GM12872 (cell line): ENCODE results near the gene ZNF160.

Source experiments
- TF ChIP-seq, protein P1 (sequence below): IDR thresholded peaks from 3 replicates; pipeline ENCODE4 v1.5.1; 2011; ENCODE audit warnings: low read depth, mild to moderate bottlenecking, low read length, moderate library complexity; ENCODE audit not compliant: insufficient read depth

The ZNF160 gene

DNA sequence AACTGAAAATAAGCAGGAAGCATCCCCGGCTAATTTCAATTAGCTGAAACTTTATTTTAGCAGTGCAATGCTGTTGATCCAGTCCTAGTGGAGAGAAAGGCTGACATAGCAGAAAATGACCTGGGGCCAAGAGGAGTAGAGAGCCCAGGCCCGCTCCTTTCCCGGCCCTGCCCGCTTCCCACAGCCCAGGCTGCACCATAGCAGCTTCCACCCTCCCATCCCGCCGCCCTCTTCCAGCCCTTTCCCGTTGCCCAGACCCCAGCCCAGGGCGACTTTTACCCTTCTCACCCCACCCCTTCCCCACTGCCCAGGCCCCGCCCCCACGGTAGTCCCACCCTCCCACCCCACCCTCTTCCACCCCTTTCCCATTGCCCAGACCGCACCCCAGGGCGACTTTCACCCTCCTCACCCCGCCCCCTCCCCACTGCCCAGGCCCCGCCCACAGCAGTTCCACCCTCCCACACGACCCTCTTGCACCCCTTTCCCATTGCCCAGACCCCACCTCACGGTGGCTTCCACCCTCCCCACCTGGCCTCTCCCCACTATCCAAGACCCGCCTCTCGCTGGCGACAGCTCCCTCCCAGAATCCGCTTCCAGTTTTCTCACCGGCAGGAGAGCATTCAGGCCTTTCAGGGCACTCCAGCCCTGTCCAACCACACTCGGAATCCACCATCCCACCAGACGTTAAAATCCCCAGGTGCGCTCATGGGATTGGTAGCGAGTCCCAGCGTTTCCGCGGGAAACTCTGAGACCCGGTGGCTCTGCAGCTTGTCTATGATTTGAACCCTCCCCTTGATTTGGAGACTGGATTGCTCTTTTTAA lies 8.3 kb downstream of the ZNF160 start:
- TF ChIP-seq, protein P1, sequence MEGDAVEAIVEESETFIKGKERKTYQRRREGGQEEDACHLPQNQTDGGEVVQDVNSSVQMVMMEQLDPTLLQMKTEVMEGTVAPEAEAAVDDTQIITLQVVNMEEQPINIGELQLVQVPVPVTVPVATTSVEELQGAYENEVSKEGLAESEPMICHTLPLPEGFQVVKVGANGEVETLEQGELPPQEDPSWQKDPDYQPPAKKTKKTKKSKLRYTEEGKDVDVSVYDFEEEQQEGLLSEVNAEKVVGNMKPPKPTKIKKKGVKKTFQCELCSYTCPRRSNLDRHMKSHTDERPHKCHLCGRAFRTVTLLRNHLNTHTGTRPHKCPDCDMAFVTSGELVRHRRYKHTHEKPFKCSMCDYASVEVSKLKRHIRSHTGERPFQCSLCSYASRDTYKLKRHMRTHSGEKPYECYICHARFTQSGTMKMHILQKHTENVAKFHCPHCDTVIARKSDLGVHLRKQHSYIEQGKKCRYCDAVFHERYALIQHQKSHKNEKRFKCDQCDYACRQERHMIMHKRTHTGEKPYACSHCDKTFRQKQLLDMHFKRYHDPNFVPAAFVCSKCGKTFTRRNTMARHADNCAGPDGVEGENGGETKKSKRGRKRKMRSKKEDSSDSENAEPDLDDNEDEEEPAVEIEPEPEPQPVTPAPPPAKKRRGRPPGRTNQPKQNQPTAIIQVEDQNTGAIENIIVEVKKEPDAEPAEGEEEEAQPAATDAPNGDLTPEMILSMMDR: no peak

DNA sequence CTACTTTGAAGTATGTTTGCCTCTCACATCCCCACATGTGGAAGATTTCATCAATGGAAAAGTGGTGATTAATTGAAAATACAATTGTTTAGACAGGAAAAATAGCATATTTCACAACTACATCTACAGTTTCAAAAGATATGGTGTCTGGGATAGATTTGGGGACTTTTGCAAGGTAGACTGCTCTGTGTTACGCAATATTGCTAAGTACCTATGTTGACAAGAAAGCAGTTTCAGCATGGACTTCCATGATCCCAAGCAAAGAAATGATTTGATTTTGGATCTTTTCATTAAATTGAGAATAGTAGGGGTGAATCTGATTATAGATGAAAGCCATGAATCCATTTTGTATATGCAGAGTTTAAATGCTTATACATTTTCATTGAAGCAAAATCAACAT lies 10.5 kb downstream of the ZNF160 start:
- TF ChIP-seq, protein P1: no peak

DNA sequence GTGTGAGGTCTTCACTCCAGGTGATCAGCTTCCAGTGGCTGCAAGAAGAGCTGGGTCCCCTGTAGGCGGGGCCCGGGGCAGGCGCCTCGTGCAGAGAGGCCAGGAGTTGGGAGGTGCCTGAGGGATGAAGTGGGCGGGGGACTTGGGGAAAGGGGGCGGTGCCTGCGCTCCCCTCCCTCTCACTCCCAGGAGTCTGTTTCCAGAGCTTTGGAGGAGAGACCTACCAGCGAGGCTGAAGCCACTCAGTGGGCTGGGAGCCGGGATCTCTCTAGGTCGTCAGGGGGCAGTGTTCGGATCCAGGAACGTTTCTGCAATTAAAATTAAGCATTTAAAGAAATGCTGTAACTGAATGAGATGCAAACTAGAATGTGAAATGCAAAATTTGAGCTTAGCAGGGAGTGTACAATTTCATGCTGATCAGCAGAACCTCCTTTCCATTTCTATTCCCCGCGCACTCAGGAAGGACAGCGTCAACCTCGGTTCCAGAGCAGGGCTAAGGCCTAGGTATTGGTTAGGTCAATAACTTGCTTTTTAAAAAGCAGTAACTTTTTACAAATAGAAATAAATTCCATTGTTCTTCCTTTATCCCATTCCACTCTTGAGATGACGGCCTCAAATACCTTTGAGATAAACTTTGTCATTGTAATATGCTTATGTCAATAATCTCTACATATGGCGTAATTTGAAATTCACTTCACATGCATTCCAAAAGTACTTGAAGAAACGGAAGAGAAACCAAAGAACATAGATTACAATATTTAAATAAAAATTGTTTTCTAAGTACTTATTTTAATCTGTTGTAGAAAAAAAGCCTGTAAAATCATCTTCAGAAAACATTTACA lies 11.6 kb downstream of the ZNF160 start:
- TF ChIP-seq, protein P1: no peak

DNA sequence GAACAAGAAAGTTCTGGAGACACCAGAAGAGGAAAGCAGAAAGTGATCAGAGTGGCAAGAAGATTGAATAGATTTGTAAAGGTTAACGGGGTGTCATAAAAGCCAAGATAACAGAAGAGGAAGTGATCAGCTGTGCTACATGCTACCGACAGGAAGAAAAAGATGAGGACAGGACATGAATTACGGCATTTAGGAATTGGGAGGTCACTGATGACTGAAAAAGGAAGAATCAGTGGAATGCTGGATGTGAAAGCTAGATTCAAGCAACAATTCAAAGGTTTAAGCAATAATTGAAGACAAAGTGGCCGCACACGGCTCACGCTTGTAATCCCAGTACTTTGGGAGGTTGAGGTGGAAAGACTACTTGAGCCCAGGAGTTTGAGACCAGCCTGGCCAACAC lies 15.1 kb downstream of the ZNF160 start:
- TF ChIP-seq, protein P1: no peak

DNA sequence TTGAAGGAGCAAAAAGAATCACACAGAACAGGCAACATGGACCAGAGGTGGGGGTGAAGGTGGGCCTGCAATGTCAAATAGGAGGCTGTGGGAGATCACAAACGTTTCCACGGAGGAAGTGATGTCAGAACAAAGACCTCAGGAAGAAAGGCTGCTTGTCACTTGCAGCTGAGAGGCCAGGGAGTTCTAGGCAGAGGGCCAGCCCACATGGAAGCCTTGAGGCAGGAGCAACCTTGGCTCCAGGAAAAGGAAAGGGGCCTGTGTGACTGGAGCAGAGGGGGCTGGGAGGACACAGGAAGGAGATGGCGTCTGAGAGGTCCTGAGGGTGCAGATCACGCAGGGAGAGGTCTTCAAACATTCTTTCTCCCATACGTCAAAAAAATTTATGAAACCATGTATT lies 16.3 kb downstream of the ZNF160 start:
- TF ChIP-seq, protein P1: no peak

DNA sequence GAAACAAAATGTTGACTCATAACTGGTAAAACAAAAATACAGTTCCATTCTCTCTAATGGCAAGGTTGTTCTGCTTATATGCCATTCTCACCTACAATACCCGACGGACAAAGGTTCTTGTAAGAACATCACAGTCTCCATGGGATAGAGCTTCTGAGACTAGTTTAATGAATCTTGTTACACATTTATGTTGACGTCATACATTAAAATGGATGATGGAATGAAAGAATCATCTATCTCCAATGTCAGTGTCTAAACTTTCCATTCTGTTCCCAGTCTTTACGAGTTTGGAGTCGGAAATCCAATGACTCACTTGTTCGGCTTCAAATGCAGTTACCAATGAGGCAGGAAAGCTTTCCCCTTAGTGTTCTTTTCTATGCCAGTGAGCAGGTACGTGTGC lies 17.7 kb downstream of the ZNF160 start:
- TF ChIP-seq, protein P1: no peak

DNA sequence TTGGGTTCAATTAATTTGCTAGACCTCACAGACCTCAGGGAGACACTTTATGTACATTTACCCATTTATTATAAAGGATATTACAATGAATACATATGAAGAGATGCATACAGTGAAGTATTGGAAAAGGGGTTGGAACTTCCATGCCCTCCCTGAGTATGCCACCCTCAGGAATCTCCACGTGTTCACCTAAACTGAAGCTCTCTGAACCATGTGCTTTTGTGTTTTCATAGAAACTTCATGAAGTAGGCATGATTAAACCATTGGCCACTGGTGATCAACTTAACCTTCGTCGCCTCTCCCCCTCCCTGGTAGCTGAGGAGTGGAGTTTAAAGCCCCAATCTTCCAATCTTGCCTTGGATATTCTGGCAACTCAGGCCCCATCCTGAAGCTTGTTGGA lies 20.3 kb downstream of the ZNF160 start:
- TF ChIP-seq, protein P1: no peak
